Measurements from ENCODE around the gene DCTN2.
"Not testable (repeated sequence)": the region's sequence is repeated elsewhere in the genome, so short reads cannot be mapped to it uniquely, and the experiment has no call there.

DNA sequence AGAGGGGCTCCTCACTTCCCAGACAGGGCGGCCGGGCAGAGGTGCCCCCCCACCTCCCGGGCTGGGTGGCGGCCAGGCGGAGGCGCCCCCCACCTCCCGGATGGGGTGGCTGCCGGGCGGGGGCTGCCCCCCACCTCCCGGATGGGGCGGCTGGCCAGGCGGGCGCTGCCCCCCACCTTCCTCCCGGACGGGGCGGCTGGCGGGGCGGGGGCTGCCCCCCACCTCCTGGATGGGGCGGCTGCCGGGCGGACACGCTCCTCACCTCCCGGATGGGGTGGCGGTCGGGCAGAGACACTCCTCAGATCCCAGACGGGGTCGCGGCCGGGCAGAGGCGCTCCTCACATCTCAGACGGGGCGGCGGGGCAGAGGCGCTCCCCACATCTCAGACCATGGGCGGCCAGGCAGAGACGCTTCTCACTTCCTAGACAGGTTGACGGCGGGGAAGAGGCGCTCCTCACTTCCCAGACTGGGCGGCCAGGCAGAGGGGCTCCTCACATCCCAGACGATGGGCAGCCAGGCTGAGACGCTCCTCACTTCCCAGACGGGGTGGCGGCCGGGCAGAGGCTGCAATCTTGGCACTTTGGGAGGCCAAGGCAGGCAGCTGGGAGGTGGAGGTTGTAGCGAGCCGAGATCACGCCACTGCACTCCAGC is 51.8 kb downstream of the DCTN2 start:
- TF ChIP-seq, protein P1, sequence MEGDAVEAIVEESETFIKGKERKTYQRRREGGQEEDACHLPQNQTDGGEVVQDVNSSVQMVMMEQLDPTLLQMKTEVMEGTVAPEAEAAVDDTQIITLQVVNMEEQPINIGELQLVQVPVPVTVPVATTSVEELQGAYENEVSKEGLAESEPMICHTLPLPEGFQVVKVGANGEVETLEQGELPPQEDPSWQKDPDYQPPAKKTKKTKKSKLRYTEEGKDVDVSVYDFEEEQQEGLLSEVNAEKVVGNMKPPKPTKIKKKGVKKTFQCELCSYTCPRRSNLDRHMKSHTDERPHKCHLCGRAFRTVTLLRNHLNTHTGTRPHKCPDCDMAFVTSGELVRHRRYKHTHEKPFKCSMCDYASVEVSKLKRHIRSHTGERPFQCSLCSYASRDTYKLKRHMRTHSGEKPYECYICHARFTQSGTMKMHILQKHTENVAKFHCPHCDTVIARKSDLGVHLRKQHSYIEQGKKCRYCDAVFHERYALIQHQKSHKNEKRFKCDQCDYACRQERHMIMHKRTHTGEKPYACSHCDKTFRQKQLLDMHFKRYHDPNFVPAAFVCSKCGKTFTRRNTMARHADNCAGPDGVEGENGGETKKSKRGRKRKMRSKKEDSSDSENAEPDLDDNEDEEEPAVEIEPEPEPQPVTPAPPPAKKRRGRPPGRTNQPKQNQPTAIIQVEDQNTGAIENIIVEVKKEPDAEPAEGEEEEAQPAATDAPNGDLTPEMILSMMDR (IDR thresholded peaks at IDR 0.05), result not testable (repeated sequence)
- TF ChIP-seq POLR2A (IDR thresholded peaks at IDR 0.05), result not testable (repeated sequence)

Data from testis (tissue), 2 donors.